Measurements from ENCODE around the gene ZNF445.
"Not testable (repeated sequence)": the region's sequence is repeated elsewhere in the genome, so short reads cannot be mapped to it uniquely, and the experiment has no call there.

Gene ZNF445

GRCh38 chr3:44477312-44478030, at the start of gene ZNF445:
Gene ZNF445, minus strand, starts transcription at chr3:44477670. Its CDS starts 22,121 bp downstream, at chr3:44455549.
- DNase-seq (ENCODE audit: low read depth, low spot score), result peak; percentile 37

GRCh38 chr3:44525060-44525459, 47.6 kb upstream of the ZNF445 start:
- DNase-seq (ENCODE audit: low read depth, low spot score), result no peak

GRCh38 chr3:44522494-44522933, 45.0 kb upstream of the ZNF445 start:
- DNase-seq (ENCODE audit: low read depth, low spot score), result no peak

GRCh38 chr3:44521721-44522120, 44.3 kb upstream of the ZNF445 start:
- DNase-seq (ENCODE audit: low read depth, low spot score), result no peak

GRCh38 chr3:44518782-44519156, 41.3 kb upstream of the ZNF445 start:
- no peak for DNase-seq (ENCODE audit: low read depth, low spot score)

- DNase-seq (ENCODE audit: low read depth, low spot score), result no peak
Observed at GRCh38 chr3:44516230-44516629, 38.8 kb upstream of the ZNF445 start.

- DNase-seq (ENCODE audit: low read depth, low spot score), result no peak
Observed at GRCh38 chr3:44513513-44513912, 36.0 kb upstream of the ZNF445 start.

- no peak for DNase-seq (ENCODE audit: low read depth, low spot score)
Observed at GRCh38 chr3:44511238-44511566, 33.7 kb upstream of the ZNF445 start.

GRCh38 chr3:44510000-44510368, 32.5 kb upstream of the ZNF445 start:
- DNase-seq (ENCODE audit: low read depth, low spot score), result no peak

GRCh38 chr3:44509393-44509921, 32.0 kb upstream of the ZNF445 start:
- no peak for DNase-seq (ENCODE audit: low read depth, low spot score)

GRCh38 chr3:44506961-44507360, 29.5 kb upstream of the ZNF445 start:
- no peak for DNase-seq (ENCODE audit: low read depth, low spot score)

- DNase-seq (ENCODE audit: low read depth, low spot score), result no peak
Observed at GRCh38 chr3:44506556-44506955, 29.1 kb upstream of the ZNF445 start.

- DNase-seq (ENCODE audit: low read depth, low spot score), result no peak
Observed at GRCh38 chr3:44504566-44504965, 27.1 kb upstream of the ZNF445 start.

GRCh38 chr3:44503178-44503577, 25.7 kb upstream of the ZNF445 start:
- not testable (repeated sequence) for DNase-seq (ENCODE audit: low read depth, low spot score)

- no peak for DNase-seq (ENCODE audit: low read depth, low spot score)
Observed at GRCh38 chr3:44501971-44502370, 24.5 kb upstream of the ZNF445 start.

GRCh38 chr3:44499899-44500168, 22.4 kb upstream of the ZNF445 start:
- not testable (repeated sequence) for DNase-seq (ENCODE audit: low read depth, low spot score)

GRCh38 chr3:44499149-44499898, 21.9 kb upstream of the ZNF445 start:
- DNase-seq (ENCODE audit: low read depth, low spot score), result no peak

GRCh38 chr3:44495636-44496415, 18.4 kb upstream of the ZNF445 start:
- no peak for DNase-seq (ENCODE audit: low read depth, low spot score)

GRCh38 chr3:44492496-44492895, 15.0 kb upstream of the ZNF445 start:
- no peak for DNase-seq (ENCODE audit: low read depth, low spot score)

GRCh38 chr3:44482721-44483120, 5.3 kb upstream of the ZNF445 start:
- DNase-seq (ENCODE audit: low read depth, low spot score), result no peak

- no peak for DNase-seq (ENCODE audit: low read depth, low spot score)
Observed at GRCh38 chr3:44478606-44479094, 1.2 kb upstream of the ZNF445 start.

GRCh38 chr3:44478055-44478468, 592 bp upstream of the ZNF445 start:
- DNase-seq (ENCODE audit: low read depth, low spot score), result no peak
